GM12874 (cell line): Measurements from ENCODE around the gene PADI3.

Source experiments
- TF ChIP-seq, protein P1 (sequence below): IDR thresholded peaks from 2 replicates; pipeline ENCODE4 v1.5.1; 2011; ENCODE audit warnings: low read depth, mild to moderate bottlenecking, control low read depth, low read length, moderate library complexity; ENCODE audit not compliant: insufficient read depth

Gene PADI3

DNA sequence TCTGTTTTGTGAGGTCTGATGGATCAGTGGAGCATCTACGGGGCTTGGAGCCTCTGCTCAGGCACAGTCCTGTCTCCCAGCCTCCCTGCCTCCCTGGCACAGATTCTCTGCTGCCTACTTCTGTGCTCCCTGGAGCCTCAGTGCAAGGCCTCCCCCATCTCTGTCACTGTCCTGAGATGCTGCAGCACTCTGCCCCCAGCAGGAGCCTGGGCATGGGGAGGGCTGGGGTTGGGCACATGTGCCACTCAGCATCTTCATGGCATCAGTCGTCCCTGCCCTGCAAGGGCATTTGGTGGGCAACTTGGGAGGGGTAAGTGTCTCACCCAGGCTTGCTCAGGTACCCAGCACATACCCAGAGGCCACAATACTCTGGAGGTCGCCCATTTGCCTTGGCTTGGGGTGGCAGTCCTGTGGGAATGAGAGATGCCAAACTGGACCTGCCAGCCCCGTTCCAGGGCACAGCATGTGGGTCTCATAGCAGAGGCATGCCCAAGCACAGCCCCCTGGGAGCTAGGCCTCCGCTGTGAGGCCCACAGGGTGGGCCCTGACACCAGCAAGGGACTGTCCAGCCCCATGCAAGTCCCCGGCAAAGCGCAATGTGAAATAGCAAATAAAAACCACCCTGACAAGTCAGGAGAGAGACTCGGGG, 28.7 kb downstream of the PADI3 start:
- TF ChIP-seq, protein P1, sequence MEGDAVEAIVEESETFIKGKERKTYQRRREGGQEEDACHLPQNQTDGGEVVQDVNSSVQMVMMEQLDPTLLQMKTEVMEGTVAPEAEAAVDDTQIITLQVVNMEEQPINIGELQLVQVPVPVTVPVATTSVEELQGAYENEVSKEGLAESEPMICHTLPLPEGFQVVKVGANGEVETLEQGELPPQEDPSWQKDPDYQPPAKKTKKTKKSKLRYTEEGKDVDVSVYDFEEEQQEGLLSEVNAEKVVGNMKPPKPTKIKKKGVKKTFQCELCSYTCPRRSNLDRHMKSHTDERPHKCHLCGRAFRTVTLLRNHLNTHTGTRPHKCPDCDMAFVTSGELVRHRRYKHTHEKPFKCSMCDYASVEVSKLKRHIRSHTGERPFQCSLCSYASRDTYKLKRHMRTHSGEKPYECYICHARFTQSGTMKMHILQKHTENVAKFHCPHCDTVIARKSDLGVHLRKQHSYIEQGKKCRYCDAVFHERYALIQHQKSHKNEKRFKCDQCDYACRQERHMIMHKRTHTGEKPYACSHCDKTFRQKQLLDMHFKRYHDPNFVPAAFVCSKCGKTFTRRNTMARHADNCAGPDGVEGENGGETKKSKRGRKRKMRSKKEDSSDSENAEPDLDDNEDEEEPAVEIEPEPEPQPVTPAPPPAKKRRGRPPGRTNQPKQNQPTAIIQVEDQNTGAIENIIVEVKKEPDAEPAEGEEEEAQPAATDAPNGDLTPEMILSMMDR = no peak

DNA sequence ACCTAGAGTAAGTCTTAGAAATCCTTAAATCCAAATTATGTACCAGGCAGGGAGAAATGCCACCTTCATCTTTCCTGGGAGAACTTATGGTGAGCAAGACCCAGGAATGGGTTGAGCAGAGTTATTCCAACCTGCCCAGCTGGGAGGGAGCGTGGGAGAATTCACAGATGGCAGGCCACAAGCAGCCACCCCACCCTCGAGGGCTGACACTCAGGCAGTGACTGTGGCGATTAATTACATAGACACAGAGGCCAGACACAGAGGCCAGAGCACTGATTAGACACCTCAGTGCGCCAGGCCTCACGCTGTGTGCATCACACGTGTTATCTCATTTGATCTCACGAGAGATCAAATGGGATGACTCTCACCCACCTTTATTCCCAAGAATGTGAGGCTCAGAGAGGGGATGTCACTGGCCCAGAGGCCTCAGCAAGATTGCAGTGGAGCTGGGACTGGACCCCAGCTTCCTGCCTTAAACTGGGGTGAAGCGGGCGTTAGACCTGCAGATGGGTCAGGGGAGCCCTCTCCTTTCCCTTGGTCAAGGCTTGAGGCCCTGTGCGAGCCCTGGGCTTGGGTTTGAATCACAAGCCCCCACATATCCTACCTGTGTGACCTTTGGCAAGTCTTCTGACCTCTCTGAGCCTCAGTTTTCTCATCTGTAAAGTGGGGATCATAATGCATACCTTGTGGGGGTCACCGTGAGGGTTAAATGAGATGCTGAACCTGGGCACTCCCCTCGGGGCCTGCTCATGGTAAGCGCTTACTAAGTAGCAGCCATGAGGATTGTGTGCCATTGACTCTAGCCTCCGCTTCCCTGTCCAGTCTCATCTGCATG, 30.3 kb downstream of the PADI3 start:
- TF ChIP-seq, protein P1 = no peak

DNA sequence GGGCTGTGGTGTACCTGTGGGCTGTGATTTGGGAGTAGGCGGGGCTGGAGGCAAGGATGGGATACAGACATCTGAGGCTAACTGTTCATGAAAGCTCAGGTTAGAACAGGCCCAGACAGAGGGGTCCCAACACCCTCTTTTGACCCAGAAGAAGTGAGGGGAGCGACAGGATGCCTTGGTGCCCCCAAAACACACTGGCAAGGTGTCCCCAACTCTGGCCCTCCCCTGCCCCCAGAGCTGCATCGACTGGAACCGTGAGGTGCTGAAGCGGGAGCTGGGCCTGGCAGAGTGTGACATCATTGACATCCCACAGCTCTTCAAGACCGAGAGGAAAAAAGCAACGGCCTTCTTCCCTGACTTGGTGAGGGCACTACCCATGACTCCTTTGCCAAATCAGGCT, 31.5 kb downstream of the PADI3 start:
- TF ChIP-seq, protein P1 = no peak

DNA sequence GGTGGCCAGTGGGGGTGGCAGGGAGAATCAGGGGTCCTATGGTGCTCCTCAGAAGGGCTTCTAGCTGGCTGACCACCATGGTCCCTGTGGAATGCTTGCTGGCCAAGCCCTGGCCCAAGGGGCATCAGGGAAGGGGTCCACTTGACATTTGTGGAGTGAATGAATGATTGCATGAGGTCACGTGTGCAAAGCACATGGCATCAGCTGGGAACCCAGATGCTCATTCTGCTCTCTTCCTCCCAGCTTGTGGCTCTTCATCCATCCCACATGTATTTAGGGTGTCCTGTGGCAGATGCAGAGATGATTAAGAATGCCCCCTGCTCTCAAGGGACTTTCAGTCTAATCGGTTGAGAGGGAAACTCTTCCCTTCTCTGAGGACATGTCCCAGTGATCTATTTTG, 32.0 kb downstream of the PADI3 start:
- TF ChIP-seq, protein P1 = no peak

DNA sequence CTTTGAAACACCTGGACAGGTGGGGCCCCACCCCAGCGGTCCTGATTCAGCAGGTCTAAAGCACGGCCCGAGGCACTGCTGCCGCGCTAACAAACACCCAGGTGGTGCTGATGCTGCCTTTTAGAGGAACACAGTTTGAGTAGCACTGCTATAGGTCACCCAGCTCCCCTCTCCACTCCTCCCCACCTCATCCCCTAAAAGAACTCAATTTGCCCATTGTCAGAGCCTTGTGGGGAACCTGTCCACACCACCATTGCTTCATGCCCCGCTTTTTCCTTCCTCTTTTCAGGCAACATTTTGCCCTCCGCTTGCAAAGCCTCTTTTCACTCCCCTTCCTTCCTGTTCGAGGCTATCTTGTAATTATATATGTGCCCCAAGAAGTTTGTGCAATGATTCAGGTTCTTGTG, 32.9 kb downstream of the PADI3 start:
- TF ChIP-seq, protein P1 = no peak

DNA sequence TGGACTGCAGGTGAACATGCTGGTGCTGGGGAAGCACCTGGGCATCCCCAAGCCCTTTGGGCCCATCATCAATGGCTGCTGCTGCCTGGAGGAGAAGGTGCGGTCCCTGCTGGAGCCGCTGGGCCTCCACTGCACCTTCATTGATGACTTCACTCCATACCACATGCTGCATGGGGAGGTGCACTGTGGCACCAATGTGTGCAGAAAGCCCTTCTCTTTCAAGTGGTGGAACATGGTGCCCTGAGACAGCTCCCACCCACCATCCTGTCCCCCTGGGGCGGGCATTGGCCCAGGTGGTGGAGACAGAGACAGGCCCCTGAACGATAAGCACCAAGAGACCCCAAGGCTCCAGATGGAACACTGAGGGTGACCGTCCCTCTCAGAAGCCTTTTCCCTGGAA, 33.9 kb downstream of the PADI3 start:
- TF ChIP-seq, protein P1 = no peak

DNA sequence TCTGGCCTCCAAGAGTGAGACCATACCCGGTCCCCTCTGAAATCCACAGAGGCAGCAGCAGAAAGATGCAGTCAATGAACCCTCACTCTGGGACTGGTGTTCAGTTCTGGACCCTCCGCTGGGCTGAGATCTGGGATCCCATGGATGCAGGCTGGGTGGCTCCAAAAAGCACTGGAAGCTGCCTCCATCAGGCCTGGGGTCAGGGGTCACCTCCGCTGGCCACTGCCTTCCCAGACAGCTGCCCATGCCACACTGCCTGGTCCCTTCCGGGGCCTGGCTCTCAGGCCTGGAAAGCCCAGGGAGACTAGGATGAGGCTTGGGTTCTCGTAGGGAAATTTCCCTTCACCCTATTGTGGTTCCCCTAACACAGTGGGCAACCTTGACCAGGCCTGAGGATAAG, 37.7 kb downstream of the PADI3 start:
- TF ChIP-seq, protein P1 = no peak
